DND-41 (cell line): ENCODE data around the gene ABCD3.
"Not testable (repeated sequence)": the region's sequence is repeated elsewhere in the genome, so short reads cannot be mapped to it uniquely, and the experiment has no call there.

ENCODE experiments used
- ATAC-seq: fragments of 200-7000 bp; cut with Tn5 transposase; 3 replicates; pipeline ENCODE4 v1.9.1; 2021; ENCODE audit warnings: low read depth; ENCODE audit not compliant: insufficient read depth
- DNase-seq: peaks from one replicate; pipeline ENCODE4 v3.0.0-alpha.2; 2020
- H2AFZ ChIP-seq: 2 replicates; pipeline ENCODE4 v1.6.0; 2012; ENCODE audit warnings: low read depth, low read length
- H3K27ac ChIP-seq: 2 replicates; pipeline ENCODE4 v1.5.1; 2012; ENCODE audit warnings: low read length, inconsistent platforms
- H3K27me3 ChIP-seq: fragments of 200-600 bp; sonication (generic); 2 replicates; pipeline ENCODE4 v1.6.0; 2012; ENCODE audit warnings: low read length, mild to moderate bottlenecking, inconsistent platforms; ENCODE audit not compliant: insufficient read depth, poor library complexity
- H3K36me3 ChIP-seq: 2 replicates; pipeline ENCODE4 v1.5.1; 2012; ENCODE audit warnings: low read length, inconsistent platforms; ENCODE audit not compliant: insufficient read depth
- H3K4me1 ChIP-seq: 2 replicates; pipeline ENCODE4 v1.5.1; 2012; ENCODE audit warnings: mild to moderate bottlenecking, low read length; ENCODE audit not compliant: insufficient read depth
- H3K4me2 ChIP-seq: 2 replicates; pipeline ENCODE4 v1.6.0; 2012; ENCODE audit warnings: mild to moderate bottlenecking, moderate library complexity, low read length, inconsistent platforms; ENCODE audit not compliant: insufficient read depth
- H3K4me3 ChIP-seq, 2 experiments: fragments of 200-600 bp in 1 of 2; shearing (Covaris generic) in 1 of 2; 2 replicates each; pipeline ENCODE4 v1.5.1; 2012 to 2016; ENCODE audit warnings: inconsistent platforms in 2 of 2, low read length in 2 of 2, mild to moderate bottlenecking in 2 of 2, low read depth in 1 of 2, moderate library complexity in 1 of 2
- H3K79me2 ChIP-seq: 2 replicates; pipeline ENCODE4 v1.6.0; 2012; ENCODE audit warnings: low read length, inconsistent platforms; ENCODE audit not compliant: insufficient read depth
- H3K9ac ChIP-seq: 2 replicates; pipeline ENCODE4 v1.6.0; 2012; ENCODE audit warnings: low read depth, mild to moderate bottlenecking, inconsistent platforms, low read length, moderate library complexity
- H3K9me3 ChIP-seq: 2 replicates; pipeline ENCODE4 v1.5.1; 2012; ENCODE audit warnings: low read length, moderate library complexity, mild to moderate bottlenecking, inconsistent platforms; ENCODE audit not compliant: insufficient read depth, severe bottlenecking
- H4K20me1 ChIP-seq: 2 replicates; pipeline ENCODE4 v1.6.0; 2012; ENCODE audit warnings: low read length; ENCODE audit not compliant: insufficient read depth
- EZH2 ChIP-seq: IDR thresholded peaks from 3 replicates; pipeline ENCODE4 v1.6.1; 2012; ENCODE audit warnings: borderline replicate concordance, low read depth, mild to moderate bottlenecking, moderate library complexity, low read length, inconsistent platforms; ENCODE audit not compliant: severe bottlenecking
- TF ChIP-seq, protein P1 (sequence below): IDR thresholded peaks from 2 replicates; pipeline ENCODE4 v1.5.1; 2012; ENCODE audit warnings: borderline replicate concordance, low read length, moderate library complexity, mild to moderate bottlenecking; ENCODE audit not compliant: poor library complexity, severe bottlenecking; ENCODE audit errors: extremely low read depth

Gene ABCD3

DNA sequence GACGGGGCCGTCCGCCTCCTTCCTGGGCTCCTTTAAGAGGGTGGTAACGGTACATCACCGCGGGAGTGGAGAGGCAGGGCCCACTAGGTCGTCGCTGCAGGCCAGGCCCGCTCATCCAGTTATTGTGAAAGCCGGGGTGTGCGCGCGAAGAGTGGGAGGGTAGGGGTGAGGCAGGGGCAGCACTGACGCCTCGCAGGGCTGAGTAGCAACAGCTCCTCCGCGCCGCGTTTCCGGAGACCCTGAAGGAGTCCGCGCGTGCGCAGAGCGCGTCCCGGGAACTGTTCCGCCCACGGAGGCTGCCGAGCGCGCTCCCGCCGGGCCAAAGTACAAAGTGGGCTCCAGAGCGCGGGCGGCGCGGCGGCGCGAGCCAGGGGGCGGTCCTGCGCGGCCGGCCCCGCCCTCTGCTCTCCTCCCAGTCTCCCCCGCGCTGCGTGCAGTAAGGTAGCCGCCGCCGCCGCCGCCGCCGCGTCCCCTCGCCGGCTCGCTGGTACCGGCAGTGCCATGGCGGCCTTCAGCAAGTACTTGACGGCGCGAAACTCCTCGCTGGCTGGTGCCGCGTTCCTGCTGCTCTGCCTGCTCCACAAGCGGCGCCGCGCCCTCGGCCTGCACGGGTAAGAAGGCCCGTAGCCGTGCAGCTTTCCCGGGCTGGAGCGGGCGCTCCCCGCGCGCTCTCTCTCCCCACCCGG lies at the start of gene ABCD3:
TSS of gene ABCD3 (plus strand) at position 412 of the 686 bp plus-strand sequence. CDS start at position 502, 90 bp downstream.
- Histone ChIP-seq H3K9me3 (no peaks in the 10 kb centered on the region), H2AFZ (peak within 1 kb of the TSS; percentile 97), H3K9ac (peak within 1 kb of the TSS; percentile 82), H4K20me1 (peaks cover 23% of the 10 kb centered on the region), H3K27ac (peak within 1 kb of the TSS; percentile 90), H3K27me3 (no peaks in the 10 kb centered on the region), H3K36me3 (no peaks in the 10 kb centered on the region), H3K4me1 (peaks cover 51% of the 10 kb centered on the region), H3K79me2 (peaks cover 48% of the 10 kb centered on the region), H3K4me2 (peak within 1 kb of the TSS; percentile 85), H3K4me3 (peak within 1 kb of the TSS; percentile 47 to 85)
- DNase-seq (peak; percentile 98), ATAC-seq (peak; percentile 87)
- TF ChIP-seq EZH2, result no peak

DNA sequence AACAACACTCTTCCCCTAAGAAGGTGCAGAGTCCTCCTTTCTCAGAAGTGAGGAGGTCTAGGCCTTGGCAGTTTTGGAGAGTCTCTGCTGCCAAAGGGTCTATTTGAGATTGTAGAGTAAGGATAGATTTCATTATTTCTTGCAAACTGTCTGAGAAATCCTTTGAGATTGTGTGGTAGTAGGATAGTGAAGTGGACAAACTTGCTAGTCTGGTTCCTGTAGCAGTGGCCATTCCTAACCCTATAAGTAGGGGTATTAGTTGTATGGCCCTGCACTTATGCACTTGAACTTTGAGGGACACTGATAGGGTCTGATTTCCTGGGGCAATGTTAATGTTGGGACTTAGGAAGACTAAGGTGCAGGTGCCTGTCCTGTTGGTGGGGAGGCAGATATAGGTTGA lies 45.4 kb upstream of the ABCD3 start:
- H4K20me1 ChIP-seq, ATAC-seq, H3K36me3 ChIP-seq, H3K79me2 ChIP-seq, DNase-seq, H2AFZ ChIP-seq, H3K27ac ChIP-seq, H3K27me3 ChIP-seq, H3K4me3 ChIP-seq, H3K4me1 ChIP-seq, H3K4me2 ChIP-seq, H3K9ac ChIP-seq: not testable (repeated sequence)
- H3K9me3 ChIP-seq, result peaks cover 10% of the 10 kb centered on the region

DNA sequence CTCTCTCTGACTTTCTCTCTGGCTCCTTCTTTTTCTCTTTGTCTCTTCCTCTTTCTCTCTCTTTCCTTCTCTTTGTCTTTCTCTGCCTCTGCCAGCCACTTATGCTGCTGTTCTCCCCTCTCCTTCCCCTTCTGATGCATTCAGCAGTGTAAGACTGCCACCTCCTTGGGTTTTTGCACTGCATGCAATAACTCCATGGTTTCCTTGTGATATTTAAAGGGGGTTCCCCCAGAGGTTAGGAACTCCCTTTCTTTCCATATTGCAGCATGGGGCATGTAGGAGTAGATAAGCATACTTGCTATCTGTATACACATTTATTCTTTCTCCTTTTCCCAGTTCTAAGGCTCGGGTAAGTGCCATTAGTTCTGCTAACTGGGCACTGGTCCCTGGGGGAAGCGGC lies 44.9 kb upstream of the ABCD3 start:
- not testable (repeated sequence) for H3K4me2 ChIP-seq, DNase-seq, H3K9ac ChIP-seq, ATAC-seq, H2AFZ ChIP-seq, H3K27me3 ChIP-seq, H3K79me2 ChIP-seq, H3K4me3 ChIP-seq, H4K20me1 ChIP-seq, H3K4me1 ChIP-seq, H3K36me3 ChIP-seq, H3K27ac ChIP-seq
- H3K9me3 ChIP-seq, result peaks cover 10% of the 10 kb centered on the region

DNA sequence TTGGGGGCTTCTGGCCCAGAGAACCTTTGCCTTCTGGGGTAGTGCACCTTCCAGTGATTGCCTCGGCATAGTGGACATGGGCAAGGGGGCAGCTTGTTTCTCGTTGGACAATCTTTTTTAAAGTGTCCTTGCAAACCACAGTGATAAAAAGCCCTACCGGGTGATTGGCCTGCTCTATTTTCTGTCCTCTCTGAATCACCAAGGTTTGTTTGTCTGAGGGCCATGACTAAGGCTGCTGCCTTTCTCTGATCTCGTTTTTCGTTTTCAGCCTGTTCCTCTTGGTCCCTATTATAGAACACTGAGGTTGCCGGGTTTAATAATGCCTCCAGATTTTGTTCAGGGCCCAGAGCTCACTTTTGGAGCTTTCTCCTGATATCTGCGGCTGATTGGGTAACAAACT lies 42.5 kb upstream of the ABCD3 start:
- not testable (repeated sequence) for H3K9me3 ChIP-seq, DNase-seq, H3K27ac ChIP-seq, H3K79me2 ChIP-seq, H3K27me3 ChIP-seq, ATAC-seq, H4K20me1 ChIP-seq, H3K9ac ChIP-seq, H3K4me1 ChIP-seq, H3K36me3 ChIP-seq, H3K4me3 ChIP-seq, H3K4me2 ChIP-seq, H2AFZ ChIP-seq

DNA sequence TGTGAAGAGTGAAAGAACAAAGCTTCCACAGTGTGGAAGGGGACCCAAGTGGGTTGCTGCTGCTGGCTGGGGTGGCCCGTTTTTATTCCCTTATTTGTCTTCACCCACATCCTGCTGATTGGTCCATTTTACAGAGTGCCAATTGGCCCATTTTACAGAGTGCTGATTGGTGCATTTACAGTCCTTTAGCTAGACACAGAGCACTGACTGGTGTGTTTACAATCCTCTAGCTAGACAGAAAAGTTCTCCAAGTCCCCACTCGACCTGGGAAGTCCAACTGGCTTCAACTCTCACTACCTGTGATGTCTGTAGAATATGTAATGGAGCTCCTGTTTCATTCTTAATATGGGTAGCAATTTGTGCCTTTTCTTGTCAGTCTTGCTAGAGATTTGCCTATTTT lies 39.7 kb upstream of the ABCD3 start:
- H3K4me1 ChIP-seq, result peaks cover 12% of the 10 kb centered on the region
- H3K27me3 ChIP-seq, H3K9me3 ChIP-seq, H2AFZ ChIP-seq, H3K4me3 ChIP-seq, H3K9ac ChIP-seq, H3K4me2 ChIP-seq, H3K79me2 ChIP-seq, H4K20me1 ChIP-seq, DNase-seq, ATAC-seq, H3K36me3 ChIP-seq, H3K27ac ChIP-seq: not testable (repeated sequence)

DNA sequence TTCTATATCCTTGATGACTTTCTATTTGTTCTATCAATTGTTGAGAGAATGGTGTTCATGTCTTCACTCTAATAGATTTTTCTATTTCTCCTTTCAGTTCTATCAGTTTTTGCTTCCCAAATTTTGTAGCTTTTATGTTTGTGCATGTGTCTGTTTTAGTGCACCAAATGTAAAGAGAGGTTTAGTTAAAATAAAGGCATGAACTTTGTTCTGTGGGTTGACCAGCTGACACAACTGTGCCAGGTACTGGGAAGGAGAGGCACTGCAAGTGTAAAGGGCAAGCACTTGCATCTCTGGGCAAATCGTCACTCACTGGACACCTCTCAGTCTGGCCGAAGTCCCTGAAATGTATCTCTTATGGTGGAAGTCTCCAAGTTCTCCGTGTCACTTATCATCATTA lies 38.6 kb upstream of the ABCD3 start:
- Histone ChIP-seq H3K4me3 (no peak overlapping the region), H3K9ac (no peak overlapping the region), H3K27me3 (no peaks in the 10 kb centered on the region), H3K36me3 (no peaks in the 10 kb centered on the region), H3K79me2 (no peaks in the 10 kb centered on the region), H3K4me2 (no peak overlapping the region), H3K4me1 (peaks cover 23% of the 10 kb centered on the region), H3K27ac (no peak overlapping the region), H3K9me3 (no peaks in the 10 kb centered on the region), H4K20me1 (no peaks in the 10 kb centered on the region), H2AFZ (no peak overlapping the region)
- DNase-seq, result no peak
- no peak for TF ChIP-seq EZH2
- TF ChIP-seq, protein P1, sequence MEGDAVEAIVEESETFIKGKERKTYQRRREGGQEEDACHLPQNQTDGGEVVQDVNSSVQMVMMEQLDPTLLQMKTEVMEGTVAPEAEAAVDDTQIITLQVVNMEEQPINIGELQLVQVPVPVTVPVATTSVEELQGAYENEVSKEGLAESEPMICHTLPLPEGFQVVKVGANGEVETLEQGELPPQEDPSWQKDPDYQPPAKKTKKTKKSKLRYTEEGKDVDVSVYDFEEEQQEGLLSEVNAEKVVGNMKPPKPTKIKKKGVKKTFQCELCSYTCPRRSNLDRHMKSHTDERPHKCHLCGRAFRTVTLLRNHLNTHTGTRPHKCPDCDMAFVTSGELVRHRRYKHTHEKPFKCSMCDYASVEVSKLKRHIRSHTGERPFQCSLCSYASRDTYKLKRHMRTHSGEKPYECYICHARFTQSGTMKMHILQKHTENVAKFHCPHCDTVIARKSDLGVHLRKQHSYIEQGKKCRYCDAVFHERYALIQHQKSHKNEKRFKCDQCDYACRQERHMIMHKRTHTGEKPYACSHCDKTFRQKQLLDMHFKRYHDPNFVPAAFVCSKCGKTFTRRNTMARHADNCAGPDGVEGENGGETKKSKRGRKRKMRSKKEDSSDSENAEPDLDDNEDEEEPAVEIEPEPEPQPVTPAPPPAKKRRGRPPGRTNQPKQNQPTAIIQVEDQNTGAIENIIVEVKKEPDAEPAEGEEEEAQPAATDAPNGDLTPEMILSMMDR, result no peak
- ATAC-seq, result no peak
